ENCODE data around the gene MUS81. TPM values are rescaled to one million over a fixed set of nuclear protein-coding genes. Genes with fewer than 3 reads are reported as not detected.

Gene MUS81
- total and polyA plus RNA-seq, 9 of the 15 experiments (the other 6 are each of a cell fraction or from before 2014, with no cell fraction given), result 13.4 to 118 (median 53.7) TPM

GRCh38 chr11:65899356-65900124 is 39.3 kb downstream of the MUS81 start (continued):
- TF ChIP-seq NR3C1 (CRISPR knock-in tag; IDR thresholded peaks at IDR 0.05) (peak; percentile 16; the same call in 1 of the 2 replicates), MTF1 (CRISPR knock-in tag; IDR thresholded peaks at IDR 0.05; ENCODE audit: borderline replicate concordance) (no peak), SIN3B (IDR thresholded peaks at IDR 0.05; ENCODE audit: low read depth) (no peak), ZNF609 (CRISPR knock-in tag; IDR thresholded peaks at IDR 0.05; ENCODE audit: borderline replicate concordance) (peak; percentile 70; the same call in 1 of the 2 replicates), ZBTB33 (CRISPR knock-in tag; IDR thresholded peaks at IDR 0.05) (peak; percentile 39; the same call in 1 of the 2 replicates), ZNF232 (CRISPR knock-in tag; IDR thresholded peaks at IDR 0.05) (no peak), ATF7 (IDR thresholded peaks at IDR 0.05) (peak; percentile 84), U2AF1 (optimal IDR thresholded peaks at IDR 0.05; ENCODE audit: low read depth, low read length) (peak; percentile 99), MAFK (IDR thresholded peaks at IDR 0.05; ENCODE audit: low read length) (peak; percentile 77), CREBBP (IDR thresholded peaks at IDR 0.05; ENCODE audit: low read depth, low read length) (no peak), ZNF212 (CRISPR knock-in tag; IDR thresholded peaks at IDR 0.05) (peak; percentile 14; the same call in 1 of the 2 replicates), MBD2 (IDR thresholded peaks at IDR 0.05; ENCODE audit: borderline replicate concordance, low read depth) (0 out of 2 replicates have a peak, but pooled peaks have one; percentile 15), SFPQ (IDR thresholded peaks at IDR 0.05; ENCODE audit: low read depth, low read length) (no peak; the same call in none of the 2 replicates), RBM39 (optimal IDR thresholded peaks at IDR 0.05; ENCODE audit: low read depth, low read length) (peak; percentile 87), SMARCC2 (IDR thresholded peaks at IDR 0.05; ENCODE audit: low read depth) (peak; percentile 45; the same call in 1 of the 2 replicates), POLR2A (conservative IDR thresholded peaks at IDR 0.05) (peak; percentile 62)
